Gastroesophageal sphincter (tissue), 3 donors: Measurements from ENCODE around the gene SCAMP3.
"Not testable (repeated sequence)": the region's sequence is repeated elsewhere in the genome, so short reads cannot be mapped to it uniquely, and the experiment has no call there.

Experiments used
- POLR2A ChIP-seq, 2 donors: fragments of 450-650 bp; IDR thresholded peaks; one replicate each; pipeline ENCODE4 v1.6.1; 2017; ENCODE audit warnings: antibody characterized with exemption in 2 of 2, mild to moderate bottlenecking in 2 of 2, moderate library complexity in 1 of 2
- TF ChIP-seq, protein P1 (sequence below), 4 experiments: fragments of 200-600 bp in 2 of 4; fragments of 450-650 bp in 2 of 4; sonication (generic) in 1 of 4; IDR thresholded peaks; one replicate each; pipeline ENCODE4 v1.5.1; 2017 to 2019; ENCODE audit warnings: antibody characterized with exemption in 4 of 4, mild to moderate bottlenecking in 2 of 4, moderate library complexity in 2 of 4

DNA sequence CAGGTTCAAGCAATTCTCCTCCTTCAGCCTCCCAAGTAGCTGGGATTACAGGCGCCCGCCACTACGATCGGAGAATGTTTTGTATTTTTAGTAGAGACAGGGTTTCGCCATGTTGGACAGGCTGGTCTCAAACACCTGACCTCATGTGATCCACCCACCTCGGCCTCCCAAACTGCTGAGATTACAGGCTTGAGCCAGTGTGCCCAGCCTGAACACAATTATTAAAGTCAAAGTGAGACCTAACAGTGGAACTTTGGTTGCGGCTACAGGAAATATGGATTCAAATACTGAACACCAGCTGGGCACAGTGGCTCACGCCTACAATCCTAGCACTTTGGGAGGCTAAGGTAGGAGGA, 36.8 kb downstream of the SCAMP3 start:
- TF ChIP-seq, protein P1, sequence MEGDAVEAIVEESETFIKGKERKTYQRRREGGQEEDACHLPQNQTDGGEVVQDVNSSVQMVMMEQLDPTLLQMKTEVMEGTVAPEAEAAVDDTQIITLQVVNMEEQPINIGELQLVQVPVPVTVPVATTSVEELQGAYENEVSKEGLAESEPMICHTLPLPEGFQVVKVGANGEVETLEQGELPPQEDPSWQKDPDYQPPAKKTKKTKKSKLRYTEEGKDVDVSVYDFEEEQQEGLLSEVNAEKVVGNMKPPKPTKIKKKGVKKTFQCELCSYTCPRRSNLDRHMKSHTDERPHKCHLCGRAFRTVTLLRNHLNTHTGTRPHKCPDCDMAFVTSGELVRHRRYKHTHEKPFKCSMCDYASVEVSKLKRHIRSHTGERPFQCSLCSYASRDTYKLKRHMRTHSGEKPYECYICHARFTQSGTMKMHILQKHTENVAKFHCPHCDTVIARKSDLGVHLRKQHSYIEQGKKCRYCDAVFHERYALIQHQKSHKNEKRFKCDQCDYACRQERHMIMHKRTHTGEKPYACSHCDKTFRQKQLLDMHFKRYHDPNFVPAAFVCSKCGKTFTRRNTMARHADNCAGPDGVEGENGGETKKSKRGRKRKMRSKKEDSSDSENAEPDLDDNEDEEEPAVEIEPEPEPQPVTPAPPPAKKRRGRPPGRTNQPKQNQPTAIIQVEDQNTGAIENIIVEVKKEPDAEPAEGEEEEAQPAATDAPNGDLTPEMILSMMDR (IDR thresholded peaks at IDR 0.05): not testable (repeated sequence)
- not testable (repeated sequence) for TF ChIP-seq POLR2A (IDR thresholded peaks at IDR 0.05)
